Measurements from ENCODE around the gene PFKL.

DNA sequence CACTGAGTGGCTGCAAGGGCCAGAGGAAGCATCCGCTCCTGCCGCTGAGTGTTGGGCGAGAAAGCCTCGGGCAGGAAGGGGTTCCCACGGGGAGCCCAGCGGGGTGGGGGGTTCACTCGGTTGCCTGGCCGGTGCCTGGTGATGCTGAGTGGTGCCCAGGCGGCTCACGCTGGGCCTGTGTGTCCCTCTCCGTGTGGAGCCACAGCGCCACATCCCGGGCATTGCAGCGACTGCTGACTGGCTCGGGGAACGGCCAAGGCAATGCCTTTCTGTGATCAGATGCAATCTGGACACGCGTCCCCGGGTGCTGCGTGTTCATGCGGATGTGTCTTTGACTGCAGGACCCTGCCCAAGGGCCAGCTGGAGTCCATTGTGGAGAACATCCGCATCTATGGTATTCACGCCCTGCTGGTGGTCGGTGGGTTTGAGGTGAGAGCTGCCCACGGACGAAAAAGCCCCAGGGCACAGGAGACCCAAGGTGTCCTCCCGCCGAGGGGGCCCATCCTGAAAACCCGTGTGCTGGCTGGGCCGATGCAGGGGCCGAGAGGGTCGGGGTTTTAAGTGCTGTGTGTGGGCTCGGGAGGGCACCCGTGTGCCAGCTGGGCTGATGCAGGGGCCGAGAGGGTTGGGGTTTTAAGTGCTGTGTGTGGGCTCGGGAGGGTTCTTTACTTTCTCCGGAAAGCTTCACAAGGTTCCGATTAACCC is 22.9 kb downstream of the PFKL start:
- TF ChIP-seq SUZ12 (IDR thresholded peaks at IDR 0.05; ENCODE audit: extremely low read depth, insufficient read depth, insufficient read length) (no peak), YY1 (IDR thresholded peaks at IDR 0.05; ENCODE audit: insufficient read depth, insufficient read length) (no peak), ZNF274 (IDR thresholded peaks at IDR 0.05; ENCODE audit: low read depth, low read length) (no peak)
